GM21423 (cell line): ENCODE data around the gene SYT7.
"Not testable (repeated sequence)": the region's sequence is repeated elsewhere in the genome, so short reads cannot be mapped to it uniquely, and the experiment has no call there.

ENCODE experiments used
- ATAC-seq: cut with Tn5 transposase; IDR thresholded peaks from one replicate; pipeline ENCODE4 v1.9.1; 2021; ENCODE audit warnings: mild to moderate bottlenecking, moderate library complexity; ENCODE audit not compliant: unreplicated experiment

Gene SYT7

DNA sequence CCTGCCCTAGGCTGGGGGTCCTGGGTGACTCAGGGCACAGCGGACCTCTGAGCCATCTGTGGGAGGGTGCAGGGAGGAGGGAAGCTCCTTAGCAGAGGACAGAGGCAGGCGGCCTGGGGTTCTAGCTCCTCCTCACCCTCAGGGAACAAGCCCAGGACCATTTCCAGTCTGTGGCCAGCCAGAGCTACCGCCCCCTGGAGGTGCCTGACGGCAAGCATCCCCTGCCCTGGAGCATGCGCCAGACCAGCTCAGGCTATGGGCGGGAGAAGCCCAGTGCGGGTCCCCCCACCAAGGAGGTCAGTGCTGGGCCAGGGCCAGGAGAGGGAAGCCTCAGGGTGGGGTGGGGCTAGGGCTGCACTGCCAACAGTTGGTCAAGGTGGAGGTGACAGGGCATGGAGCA lies 98.4 kb downstream of the SYT7 start:
- no peak for ATAC-seq

DNA sequence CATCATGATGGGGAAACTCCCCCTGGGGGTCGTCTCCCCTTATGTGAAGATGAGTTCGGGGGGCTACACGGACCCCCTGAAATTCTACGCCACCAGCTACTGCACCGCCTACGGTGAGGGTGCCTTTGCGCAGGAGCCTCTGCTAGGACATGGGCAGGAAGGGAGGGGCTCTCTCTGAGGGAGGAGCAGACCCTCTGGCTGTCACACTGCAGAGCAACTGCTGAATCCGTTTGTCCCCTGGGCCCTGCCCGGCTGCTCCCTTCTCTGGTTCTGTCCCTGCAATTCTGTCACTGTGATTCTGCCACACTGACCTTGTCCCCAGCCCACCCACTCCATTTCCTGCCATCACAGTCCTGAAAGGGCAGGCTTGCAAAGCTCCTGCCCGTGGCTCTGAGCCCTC lies 99.1 kb downstream of the SYT7 start:
- no peak for ATAC-seq

DNA sequence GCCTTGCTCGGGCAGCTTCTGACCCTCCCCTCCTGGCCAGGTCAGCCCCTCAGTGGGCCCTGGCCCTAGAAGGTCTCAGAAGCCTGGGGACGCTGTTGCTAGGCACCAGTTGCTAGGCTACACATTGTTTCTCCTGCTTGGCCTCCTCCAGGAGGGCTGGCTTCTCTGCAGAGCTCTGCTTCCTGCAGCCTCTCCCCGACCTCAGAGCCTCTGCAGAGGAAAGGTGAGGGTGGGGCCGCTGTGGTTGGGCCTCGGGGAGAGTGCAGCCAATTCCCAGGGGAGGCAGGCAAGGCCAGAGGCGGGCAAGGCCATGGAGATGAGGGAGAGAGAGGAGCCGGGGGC lies 99.9 kb downstream of the SYT7 start:
- no peak for ATAC-seq

DNA sequence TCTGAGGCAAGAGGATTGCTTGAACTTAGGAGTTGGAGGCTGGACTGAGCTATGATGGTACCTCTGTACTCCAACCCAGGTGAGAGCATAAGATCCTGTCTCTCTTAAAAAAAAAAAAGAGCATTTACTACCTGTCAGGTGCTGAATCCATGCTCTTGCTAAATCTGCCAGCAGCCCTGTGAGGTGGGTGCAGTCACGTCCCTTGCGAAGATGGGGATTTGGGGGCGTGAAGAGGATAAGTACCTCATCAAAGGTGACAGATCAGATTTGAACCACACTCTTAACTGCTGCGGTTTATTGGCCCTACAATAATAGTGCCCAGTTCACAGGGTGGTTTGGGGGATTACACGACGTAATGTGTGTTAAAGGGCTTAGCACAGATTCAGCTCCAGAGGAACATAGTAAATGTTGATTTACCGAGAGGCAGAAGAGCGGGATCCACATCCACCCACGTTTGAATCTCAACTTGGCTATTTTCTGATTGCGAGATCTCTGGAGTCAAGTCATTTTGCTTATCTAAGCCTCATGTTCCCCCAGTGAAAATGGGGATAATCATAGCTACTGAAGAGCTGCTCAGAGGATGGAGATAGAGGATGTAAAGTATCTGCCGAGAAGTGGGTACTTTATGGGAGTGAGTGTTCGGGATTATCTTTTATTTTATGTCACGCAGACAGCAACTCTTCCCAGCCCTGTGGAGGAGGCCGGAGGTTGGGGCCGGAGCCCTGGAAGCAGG lies 100.4 kb downstream of the SYT7 start:
- no peak for ATAC-seq

DNA sequence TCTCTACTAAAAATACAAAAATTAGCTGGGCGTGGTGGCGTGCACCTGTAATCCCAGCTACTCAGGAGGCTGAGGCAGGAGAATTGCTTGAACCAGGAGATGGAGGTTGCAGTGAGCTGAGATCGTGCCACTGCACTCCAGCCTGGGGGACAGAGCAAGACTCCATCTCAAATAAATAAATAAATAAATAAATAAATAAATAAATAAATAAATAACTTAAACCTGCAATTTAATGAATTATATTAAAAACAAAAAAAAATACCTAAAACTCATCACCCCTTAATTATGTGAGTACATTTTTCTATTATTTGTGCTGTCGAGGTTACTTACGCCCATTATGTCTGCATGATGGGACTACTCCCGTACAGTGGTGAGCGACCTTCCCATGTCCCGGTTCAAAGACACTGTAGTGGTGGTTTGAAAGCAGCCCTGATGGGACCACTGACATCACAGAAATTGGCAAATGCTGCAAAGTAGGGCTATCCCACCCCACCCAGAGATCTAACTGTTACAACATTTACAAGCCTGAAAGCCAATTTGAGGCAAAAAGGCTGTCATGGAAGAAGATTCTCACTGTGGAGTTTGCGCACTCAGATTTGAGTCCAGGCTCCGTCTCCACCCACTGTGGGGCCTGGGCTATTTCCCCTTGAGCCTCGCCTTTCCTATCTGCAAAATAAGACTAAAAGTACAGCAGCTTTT lies 101.4 kb downstream of the SYT7 start:
- ATAC-seq = not testable (repeated sequence)

DNA sequence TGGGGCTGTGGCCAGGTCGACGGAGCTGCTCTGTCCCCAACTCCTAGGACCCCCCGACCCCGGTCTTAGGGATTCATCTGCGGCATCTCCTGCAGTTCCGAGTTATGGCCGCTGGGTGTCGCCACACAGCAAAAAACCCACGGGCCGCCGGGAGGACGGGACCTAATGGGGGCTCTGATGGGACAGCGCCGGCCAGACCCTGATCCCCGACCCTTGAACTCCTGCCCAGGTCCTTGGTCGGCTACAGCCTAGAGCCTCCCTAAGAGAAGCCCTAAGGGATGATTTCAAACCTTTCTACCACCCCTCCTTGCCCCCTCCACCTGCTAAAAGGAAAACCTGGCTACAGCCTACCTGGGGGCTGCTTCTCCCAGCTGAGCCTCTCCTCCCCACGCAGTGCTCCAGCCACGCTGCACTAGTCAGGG lies 103.1 kb downstream of the SYT7 start:
- no peak for ATAC-seq

DNA sequence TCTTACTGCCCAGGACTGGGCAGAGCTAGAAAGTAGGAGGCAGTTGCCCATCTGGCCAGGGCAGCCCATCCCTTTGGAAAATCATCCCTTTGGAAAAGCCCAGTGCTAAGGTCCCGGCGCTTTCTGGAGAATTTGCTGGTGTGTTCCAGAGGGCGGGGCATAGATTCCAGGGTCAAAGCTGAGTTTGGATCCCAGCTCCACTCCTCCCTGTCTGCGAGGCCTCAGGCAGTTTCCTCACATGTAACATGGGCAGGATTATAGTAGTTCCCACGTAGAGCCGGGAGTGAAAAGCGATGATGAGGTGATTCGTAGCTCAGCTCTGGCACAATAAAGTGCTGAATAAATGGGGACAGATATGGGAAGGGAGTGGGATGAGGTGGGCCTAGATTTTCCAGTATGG lies 103.8 kb downstream of the SYT7 start:
- no peak for ATAC-seq

DNA sequence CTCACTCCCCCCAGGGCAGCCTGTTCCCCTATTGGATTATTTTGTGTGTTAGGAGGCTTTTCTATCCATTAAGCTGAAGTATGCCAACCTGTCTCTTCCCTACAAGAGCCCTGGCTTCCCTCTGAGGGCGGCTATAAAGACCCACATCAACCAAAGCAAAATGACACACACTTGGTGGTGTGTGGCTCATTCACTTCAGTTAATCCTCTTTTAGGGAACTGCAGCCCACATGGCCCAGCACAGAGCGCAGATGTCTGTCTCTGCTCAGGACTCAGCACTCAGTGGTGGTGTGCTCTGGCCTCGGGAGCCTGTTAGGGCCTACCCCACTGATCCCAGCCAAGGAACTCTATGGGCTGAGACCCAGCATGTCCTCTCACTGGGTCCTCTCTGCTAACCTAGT lies 104.5 kb downstream of the SYT7 start:
- no peak for ATAC-seq

DNA sequence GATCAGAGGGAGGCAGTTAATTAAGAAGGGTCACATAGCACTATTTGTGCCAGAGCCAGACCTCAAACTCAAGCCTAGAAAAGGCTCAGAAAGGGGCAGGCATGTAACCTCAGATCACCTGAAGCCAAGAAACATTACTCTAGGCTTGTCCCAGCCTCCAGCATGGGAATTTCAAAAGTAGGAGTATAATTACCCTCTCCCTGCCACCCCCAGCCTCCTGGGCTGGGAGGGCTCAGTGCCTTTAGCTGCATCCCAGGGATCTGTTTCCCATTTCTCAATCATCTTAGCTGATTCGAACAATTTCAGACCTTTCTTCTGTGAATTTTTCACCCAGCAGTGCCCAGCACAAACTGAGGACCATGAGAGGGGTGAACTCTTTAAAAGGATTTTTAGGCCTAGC lies 105.4 kb downstream of the SYT7 start:
- ATAC-seq = no peak

DNA sequence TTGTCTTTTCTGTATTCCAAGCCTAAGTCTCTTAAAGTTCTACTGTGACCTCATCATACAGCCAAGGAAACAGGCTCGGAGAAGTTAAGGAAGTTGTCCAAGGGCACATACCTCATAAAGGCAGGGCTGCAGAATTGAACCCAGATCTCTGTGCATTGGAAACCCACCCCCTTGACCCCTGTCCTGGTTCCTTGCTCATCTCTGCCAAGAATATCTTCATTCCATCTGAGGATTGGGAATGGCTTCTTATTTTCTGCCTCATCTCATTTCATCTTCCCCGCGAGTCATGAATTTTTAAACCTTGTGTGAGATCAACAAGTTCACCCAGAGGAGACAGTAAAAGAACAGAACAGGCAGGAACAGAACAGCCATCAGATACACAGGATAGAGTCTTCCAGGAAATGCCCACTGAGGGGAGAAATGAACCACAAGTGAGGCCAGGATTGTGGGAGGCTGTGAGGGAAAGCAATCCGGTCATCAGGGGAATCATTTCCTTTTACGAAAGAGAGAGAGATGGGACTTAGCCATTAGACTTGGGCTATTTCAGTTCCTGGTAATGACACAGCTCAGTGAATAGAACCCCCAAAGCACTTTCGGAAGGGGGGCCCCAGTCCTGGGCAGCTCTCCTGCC lies 106.7 kb downstream of the SYT7 start:
- ATAC-seq = no peak

DNA sequence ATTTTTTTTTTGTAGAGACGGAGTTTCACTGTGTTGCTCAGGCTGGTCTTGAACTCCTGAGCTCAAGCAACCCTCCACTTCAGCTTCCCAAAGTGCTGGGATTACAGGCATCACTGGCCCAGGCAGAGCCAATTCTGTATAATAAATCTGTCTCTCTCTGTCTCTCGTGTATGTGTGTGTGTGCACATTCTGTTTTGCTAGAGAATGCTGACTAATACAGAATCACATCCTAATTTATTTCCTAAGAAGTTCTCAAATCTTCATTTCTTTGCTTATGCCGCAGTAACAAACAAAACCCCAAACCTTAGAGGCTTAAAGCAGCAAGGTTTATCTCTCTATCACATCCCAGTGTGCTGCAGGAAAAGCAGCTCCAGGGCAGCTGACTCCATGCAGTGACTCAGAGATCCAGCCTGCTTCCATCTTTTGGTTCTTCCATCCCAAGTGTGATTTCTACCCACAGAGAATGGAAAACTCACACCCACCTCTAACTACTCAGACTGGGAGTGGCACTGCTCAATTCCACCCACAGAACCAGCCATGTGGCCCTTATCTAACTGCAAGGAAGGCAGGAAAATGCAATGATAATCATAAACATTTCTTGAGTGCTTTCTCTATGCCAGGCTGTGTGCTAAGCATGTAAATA lies 107.4 kb downstream of the SYT7 start:
- no peak for ATAC-seq

DNA sequence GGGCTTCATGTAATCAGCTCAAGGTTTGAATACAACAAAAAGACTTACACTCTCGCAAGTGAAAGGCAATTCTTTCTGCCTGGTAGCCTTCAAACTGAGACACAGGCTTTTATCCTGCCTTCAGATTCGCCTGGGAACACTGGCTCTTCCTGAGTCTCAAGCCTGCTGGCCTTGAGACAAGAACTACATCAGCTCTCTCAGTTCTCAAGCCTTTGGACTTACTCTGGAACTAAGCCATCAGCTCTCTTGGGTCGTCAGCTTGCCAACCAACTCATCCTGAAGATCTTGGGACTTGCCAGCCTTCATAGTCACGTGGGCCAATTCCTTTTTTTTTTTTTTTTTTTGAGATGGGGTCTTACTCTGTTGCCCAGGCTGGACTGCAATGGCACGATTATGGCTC lies 108.0 kb downstream of the SYT7 start:
- ATAC-seq = no peak

DNA sequence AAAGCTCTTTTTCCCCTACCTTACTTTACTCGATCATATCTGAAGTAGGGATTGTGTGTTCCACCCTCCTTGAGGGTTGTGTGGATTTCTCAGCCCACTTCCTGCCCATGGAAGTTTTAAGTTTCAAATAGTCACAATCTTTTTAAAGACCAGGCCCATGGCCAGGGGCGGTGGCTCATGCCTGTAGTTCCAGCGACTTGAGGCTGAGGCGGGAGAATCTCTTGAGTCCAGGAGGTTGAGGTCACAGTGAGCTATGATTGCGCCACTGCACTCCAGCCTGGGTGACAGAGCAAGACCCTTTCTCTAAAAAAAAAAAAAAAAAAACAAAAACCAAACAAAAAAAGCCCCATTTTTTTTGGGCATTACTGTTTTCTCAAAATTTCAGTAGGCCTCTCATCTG lies 108.6 kb downstream of the SYT7 start:
- no peak for ATAC-seq

DNA sequence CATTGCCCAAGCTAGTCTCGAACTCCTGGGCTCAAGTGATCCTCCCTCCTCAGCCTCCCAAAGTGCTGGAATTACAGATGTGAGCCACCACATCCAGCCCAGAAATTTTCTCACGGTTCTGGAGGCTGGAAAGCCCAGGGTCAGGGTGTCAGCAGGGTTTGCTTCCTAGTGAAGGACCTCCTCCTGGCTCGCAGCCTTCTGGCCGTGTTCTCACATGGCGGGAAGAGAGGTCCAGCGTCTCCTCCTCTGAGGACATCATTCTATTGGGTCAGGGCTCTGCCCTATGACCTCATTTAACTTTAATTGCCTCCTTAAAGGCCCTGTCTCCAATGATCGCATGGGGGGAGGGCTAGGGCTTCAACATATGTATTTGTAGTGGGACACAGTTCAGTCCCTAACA lies 112.9 kb downstream of the SYT7 start:
- ATAC-seq = no peak

DNA sequence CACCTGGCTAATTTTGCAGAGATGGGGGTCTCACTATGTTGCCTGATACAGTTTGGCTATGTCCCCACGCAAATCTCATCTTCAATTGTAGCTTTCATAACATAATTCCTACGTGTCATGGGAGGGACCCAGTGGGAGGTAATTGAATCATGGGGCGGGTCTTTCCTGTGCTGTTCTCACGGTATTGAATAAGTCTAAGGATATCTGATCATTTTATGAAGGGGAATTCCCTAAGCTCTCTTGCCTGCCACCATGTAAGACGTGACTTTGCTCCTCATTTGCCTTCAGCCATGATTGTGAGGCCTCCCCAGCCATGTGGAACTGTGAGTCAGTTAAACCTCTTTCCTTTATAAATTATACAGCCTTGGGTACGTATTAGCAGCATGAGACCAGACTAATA lies 113.3 kb downstream of the SYT7 start:
- ATAC-seq = not testable (repeated sequence)
